HepG2 (cell line): ENCODE data around the gene BANP. TPM values are rescaled to one million over a fixed set of nuclear protein-coding genes. Genes with fewer than 3 reads are reported as not detected.

Source experiments
- ATAC-seq: fragments of 200-7000 bp; cut with Tn5 transposase; 3 replicates; pipeline ENCODE4 v1.9.1; 2020; ENCODE audit warnings: mild to moderate bottlenecking, moderate library complexity
- BruUV-seq: library from RNA; stranded (reverse); fragments of 400-500 nt; replicated peaks from 2 replicates; lab custom pipeline; 2021; lab: Mats Ljungman, UMichigan
- CTCF ChIA-PET: fragments of 300-600 bp; formaldehyde crosslinking; extraction: SDS; loops from one replicate; lab custom pipeline; 2021; ENCODE audit warnings: low total read pairs, inconsistent platforms, low intra/inter-chr PET ratio; lab: Yijun Ruan, JAX
- POLR2A ChIA-PET: fragments of 350-600 bp; sonication (Branson Sonifier 250); formaldehyde crosslinking; loops from one replicate; lab custom pipeline; 2020; ENCODE audit warnings: antibody characterized with exemption, inconsistent platforms; lab: Yijun Ruan, JAX
- DNase-seq: peaks from one replicate; pipeline ENCODE4 v3.0.0-alpha.2; 2015; ENCODE audit warnings: low spot score
- FAIRE-seq: peaks from 3 replicates; lab custom pipeline; 2011; peaks lifted over from hg19 to GRCh38; lab: Jason Lieb, UNC
- H2AFZ ChIP-seq: one replicate; pipeline ENCODE4 v1.6.1; 2011; ENCODE audit warnings: low read length, inconsistent platforms
- H3K27ac ChIP-seq: fragments of 300-600 bp; 3 replicates; pipeline ENCODE4 v1.8.0; 2011; ENCODE audit warnings: mixed run types, mild to moderate bottlenecking, mixed read lengths, low read length, inconsistent platforms; ENCODE audit not compliant: insufficient read depth; ENCODE audit errors: extremely low read length
- H3K27me3 ChIP-seq, 2 experiments: fragments of 200-600 bp in 1 of 2; 2 replicates in 1 of 2; 3 replicates in 1 of 2; pipeline versions ENCODE4 v1.6.0 to v1.8.0; 2011; ENCODE audit warnings: low read length in 2 of 2, mild to moderate bottlenecking in 2 of 2, moderate library complexity in 2 of 2, inconsistent platforms in 1 of 2; ENCODE audit not compliant: insufficient read depth in 2 of 2, control insufficient read depth in 1 of 2
- H3K36me3 ChIP-seq, 2 experiments: fragments of 200-600 bp in 1 of 2; replicated peaks in 1 of 2; 2 replicates in 1 of 2; 3 replicates in 1 of 2; pipeline versions ENCODE4 v1.5.1 to v1.8.0; 2011; ENCODE audit warnings: low read length in 2 of 2, inconsistent platforms in 1 of 2; ENCODE audit not compliant: insufficient read depth in 2 of 2, control insufficient read depth in 1 of 2
- H3K4me1 ChIP-seq: 2 replicates; pipeline ENCODE4 v1.5.1; 2012; ENCODE audit warnings: low read length, inconsistent platforms; ENCODE audit not compliant: insufficient read depth
- H3K4me2 ChIP-seq: 2 replicates; pipeline ENCODE4 v1.6.0; 2011; ENCODE audit warnings: low read depth, low read length, inconsistent platforms
- H3K4me3 ChIP-seq, 3 experiments: fragments of 200-600 bp in 1 of 3; sonication (generic), shearing (Covaris generic) in 1 of 3; replicated peaks in 1 of 3; 2 replicates each; pipeline ENCODE4 v1.5.1; 2011 to 2016; ENCODE audit warnings: low read length in 3 of 3, inconsistent platforms in 2 of 3, low read depth in 2 of 3, mild to moderate bottlenecking in 2 of 3, control low read depth in 1 of 3, mixed read lengths in 1 of 3; ENCODE audit not compliant: insufficient read depth in 1 of 3
- H3K79me2 ChIP-seq: one replicate; pipeline ENCODE4 v1.6.1; 2011; ENCODE audit warnings: low read length, inconsistent platforms; ENCODE audit not compliant: insufficient read depth
- H3K9ac ChIP-seq: 2 replicates; pipeline ENCODE4 v1.6.0; 2011; ENCODE audit warnings: mild to moderate bottlenecking, low read depth, low read length, inconsistent platforms; ENCODE audit not compliant: insufficient read depth
- H3K9me3 ChIP-seq: 2 replicates; pipeline ENCODE4 v1.5.1; 2012; ENCODE audit warnings: mild to moderate bottlenecking, low read length
- H4K20me1 ChIP-seq: 2 replicates; pipeline ENCODE4 v1.6.0; 2011; ENCODE audit warnings: inconsistent platforms, mild to moderate bottlenecking, low read length, moderate library complexity; ENCODE audit not compliant: insufficient read depth
- ARID2 ChIP-seq: sonication (generic); formaldehyde crosslinking; IDR thresholded peaks from 2 replicates; pipeline ENCODE4 v1.8.1; 2022; ENCODE audit warnings: mild to moderate bottlenecking, missing genetic modification reagents, borderline replicate concordance
- ARID5B ChIP-seq: IDR thresholded peaks from 2 replicates; pipeline ENCODE4 v1.4.0; 2020; ENCODE audit warnings: mild to moderate bottlenecking, missing genetic modification reagents
- GZF1 ChIP-seq: sonication (generic); formaldehyde crosslinking; IDR thresholded peaks from 2 replicates; pipeline ENCODE4 v1.5.1; 2020; ENCODE audit warnings: mild to moderate bottlenecking, missing genetic modification reagents
- HDAC2 ChIP-seq: sonication (generic); formaldehyde crosslinking; IDR thresholded peaks from 2 replicates; pipeline ENCODE4 v1.4.0; 2020; ENCODE audit warnings: missing genetic modification reagents
- MLX ChIP-seq: IDR thresholded peaks from 2 replicates; pipeline ENCODE4 v1.6.1; 2016
- MYC ChIP-seq: sonication (generic); formaldehyde crosslinking; IDR thresholded peaks from 2 replicates; pipeline ENCODE4 v1.9.0; 2021; ENCODE audit warnings: missing genetic modification reagents, borderline replicate concordance
- NCOA2 ChIP-seq: sonication (generic); formaldehyde crosslinking; IDR thresholded peaks from 2 replicates; pipeline ENCODE4 v1.8.0; 2022; ENCODE audit warnings: inconsistent platforms
- NR2C2 ChIP-seq: sonication (generic); formaldehyde crosslinking; IDR thresholded peaks from 2 replicates; pipeline ENCODE4 v1.4.0; 2020; ENCODE audit warnings: missing genetic modification reagents, mild to moderate bottlenecking, moderate library complexity, borderline replicate concordance
- POGZ ChIP-seq: sonication (generic); formaldehyde crosslinking; IDR thresholded peaks from 2 replicates; pipeline ENCODE4 v1.4.0; 2020; ENCODE audit warnings: mild to moderate bottlenecking, missing genetic modification reagents
- REPIN1 ChIP-seq: sonication (generic); formaldehyde crosslinking; IDR thresholded peaks from 2 replicates; pipeline ENCODE4 v1.8.0; 2022; ENCODE audit warnings: missing genetic modification reagents, low read depth, mild to moderate bottlenecking, borderline replicate concordance
- SOX5 ChIP-seq: IDR thresholded peaks from 2 replicates; pipeline ENCODE4 v1.6.1; 2016; ENCODE audit warnings: borderline replicate concordance
- ZBTB4 ChIP-seq: sonication (generic); formaldehyde crosslinking; IDR thresholded peaks from 2 replicates; pipeline ENCODE4 v1.4.0; 2020; ENCODE audit warnings: missing genetic modification reagents, mild to moderate bottlenecking, borderline replicate concordance
- ZNF256 ChIP-seq: sonication (generic); formaldehyde crosslinking; conservative IDR thresholded peaks from 2 replicates; pipeline ENCODE4 v1.4.0; 2020; ENCODE audit warnings: missing genetic modification reagents
- ZNF501 ChIP-seq: sonication (generic); formaldehyde crosslinking; IDR thresholded peaks from 2 replicates; pipeline ENCODE4 v1.5.1; 2020; ENCODE audit warnings: mild to moderate bottlenecking, moderate library complexity, missing genetic modification reagents
- WGBS: methylation state at CpG from one replicate; pipeline ENCODE4 v1.1.6; 2017; ENCODE audit warnings: low lambda C conversion rate; 5-methylcytosine and 5-hydroxymethylcytosine counted together
- in situ Hi-C: cut with HindIII; loops from 2 replicates; pipeline ENCODE4 v1.10.0; 2017; ENCODE audit warnings: low pct_unique_long_range_greater_than_20kb; ENCODE audit not compliant: extremely low pct_ligation_motif_present
- intact Hi-C: fragments of 100-400 bp; cut with micrococcal nuclease; formaldehyde crosslinking; loops from one replicate; pipeline ENCODE4 v1.10.0; 2022; ENCODE audit not compliant: unreplicated experiment
- polyA plus RNA-seq, 8 experiments: library from polyadenylated mRNA; depleted of rRNA in 3 of 8; stranded (reverse) in 7 of 8; unstranded in 1 of 8; fragments of >200 nt; fragmentation: Illumina TruSeq in 4 of 8; extraction: Trizol in 4 of 8; gene quantifications; 2 replicates each; pipeline versions ENCODE4 v1.2.1 to v1.2.3, GENCODE V29; 2011 to 2016; ENCODE audit warnings: low read depth in 4 of 8, missing spikeins in 1 of 8, mixed read lengths in 1 of 8; ENCODE audit not compliant: insufficient read depth in 1 of 8
- total RNA-seq, 5 experiments: library from RNA; depleted of rRNA; stranded (reverse); fragments of >200 nt; fragmentation: Illumina TruSeq; extraction: Trizol; gene quantifications; 2 replicates each; pipeline ENCODE4 v1.2.3, GENCODE V29; 2016; ENCODE audit warnings: low read depth in 1 of 5

The BANP gene
- total and polyA plus RNA-seq, 2 of the 13 experiments (the other 11 are each of a cell fraction or from before 2014, with no cell fraction given) = 20.2 to 23.8 TPM

- TF ChIP-seq ARID5B (CRISPR knock-in tag) = no peak
- no peak for TF ChIP-seq POGZ (CRISPR knock-in tag)
Measured at GRCh38 chr16:87966064-87966645, 14.9 kb downstream of the BANP start (continued).

- ChIA-PET CTCF (no interaction called here), POLR2A (interaction anchor here (1.1 to 2.1 kb wide), 5 partner anchors 14 to 30 kb away, joined by 3 to 8 read pairs (median 6); partner anchors contain the start of genes BANP and CA5A)
- Histone ChIP-seq H2AFZ (no peak overlapping the region), H3K36me3 (peaks cover 1 to 3% of the 10 kb centered on the region in 2 experiments; a peak in 1 of 5 replicates), H3K4me1 (peaks cover 34% of the 10 kb centered on the region), H3K79me2 (peaks cover 64% of the 10 kb centered on the region), H3K4me3 (peak overlapping the region; percentile 15 to 47 (median 16); a peak in 3 of 6 replicates), H4K20me1 (no peaks in the 10 kb centered on the region), H3K27me3 (no peaks in the 10 kb centered on the region), H3K4me2 (peak overlapping the region; percentile 66), H3K9me3 (peaks cover 11% of the 10 kb centered on the region), H3K9ac (peak overlapping the region; percentile 33), H3K27ac (peak overlapping the region; percentile 75)
- peak; percentile 84 for ATAC-seq
- DNase-seq = no peak
- 47% methylated on average over 12 of the region's 14 CpGs for WGBS
- in situ Hi-C loops (no loop called here), intact Hi-C loops (no loop called here)
- peak; percentile 66 for FAIRE-seq
- BruUV-seq = TSS peak; percentile 47
- TF ChIP-seq MYC (CRISPR knock-in tag) (peak; percentile 81; the same call in 1 of the 2 replicates), SOX5 (CRISPR knock-in tag) (peak; percentile 34; the same call in 1 of the 2 replicates), MLX (CRISPR knock-in tag) (0 out of 2 replicates have a peak, but pooled peaks have one; percentile 29), ARID2 (CRISPR knock-in tag) (no peak), ZNF256 (CRISPR knock-in tag) (no peak), NR2C2 (CRISPR knock-in tag) (no peak), GZF1 (CRISPR knock-in tag) (no peak), NCOA2 (0 out of 2 replicates have a peak, but pooled peaks have one; percentile 16), ZNF501 (CRISPR knock-in tag) (peak; percentile 46; the same call in 1 of the 2 replicates), REPIN1 (CRISPR knock-in tag) (0 out of 2 replicates have a peak, but pooled peaks have one; percentile 44), ZBTB4 (CRISPR knock-in tag) (no peak), HDAC2 (CRISPR knock-in tag) (peak; percentile 69)
Measured at GRCh38 chr16:87966685-87967185, 15.5 kb downstream of the BANP start.
